D721Med (cell line): ENCODE measurements around the gene NHLRC4.

Experiments used
- DNase-seq: peaks from one replicate; pipeline ENCODE4 v3.0.0; 2011; ENCODE audit warnings: low spot score; ENCODE audit not compliant: insufficient read length
- FAIRE-seq: peaks from 2 replicates; lab custom pipeline; 2011; peaks lifted over from hg19 to GRCh38; lab: Jason Lieb, UNC
- TF ChIP-seq, protein P1 (sequence below): IDR thresholded peaks from 2 replicates; pipeline ENCODE4 v1.5.1; 2012; ENCODE audit warnings: mild to moderate bottlenecking, control low read depth; ENCODE audit not compliant: insufficient read depth; ENCODE audit errors: missing control alignments

NHLRC4 gene

DNA sequence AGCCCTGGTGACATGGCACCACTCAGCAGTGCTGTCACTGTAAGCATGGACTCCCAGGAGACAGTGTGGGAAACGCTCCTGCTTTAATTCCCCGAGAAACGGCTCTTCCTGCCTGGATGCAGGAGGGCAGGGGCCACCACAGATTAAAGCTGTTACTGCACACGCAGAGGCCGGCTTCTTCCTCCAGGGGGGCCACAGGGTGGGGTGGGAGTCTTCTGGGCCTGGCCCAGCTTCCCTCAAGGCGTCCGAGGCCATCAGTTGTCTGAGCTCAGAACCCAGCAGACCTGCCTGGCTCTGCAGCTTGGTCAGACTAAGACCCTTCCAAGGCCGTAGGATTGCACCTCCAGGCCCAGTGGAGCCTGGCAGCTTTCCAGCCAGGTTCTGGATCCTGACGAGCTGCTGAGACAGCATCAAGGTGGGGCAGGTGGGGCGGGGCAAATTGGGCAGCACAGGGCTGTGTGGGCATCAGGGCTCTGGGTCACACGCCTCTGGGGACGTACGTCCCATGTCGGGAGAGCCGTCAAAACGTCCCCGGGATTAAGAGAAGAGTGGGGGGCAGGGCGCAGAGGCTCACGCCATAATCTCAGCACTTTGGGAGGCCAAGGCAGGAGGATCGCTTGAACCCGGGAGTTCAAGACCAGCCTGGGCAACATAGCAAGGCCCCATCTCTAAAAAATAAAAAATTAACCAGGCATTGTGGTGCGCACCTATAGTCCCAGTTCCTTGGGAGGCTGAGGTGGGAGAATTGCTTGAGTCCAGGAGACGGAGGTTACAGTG is 44.3 kb upstream of the NHLRC4 start:
- DNase-seq (no peak), FAIRE-seq (no peak)
- TF ChIP-seq, protein P1, sequence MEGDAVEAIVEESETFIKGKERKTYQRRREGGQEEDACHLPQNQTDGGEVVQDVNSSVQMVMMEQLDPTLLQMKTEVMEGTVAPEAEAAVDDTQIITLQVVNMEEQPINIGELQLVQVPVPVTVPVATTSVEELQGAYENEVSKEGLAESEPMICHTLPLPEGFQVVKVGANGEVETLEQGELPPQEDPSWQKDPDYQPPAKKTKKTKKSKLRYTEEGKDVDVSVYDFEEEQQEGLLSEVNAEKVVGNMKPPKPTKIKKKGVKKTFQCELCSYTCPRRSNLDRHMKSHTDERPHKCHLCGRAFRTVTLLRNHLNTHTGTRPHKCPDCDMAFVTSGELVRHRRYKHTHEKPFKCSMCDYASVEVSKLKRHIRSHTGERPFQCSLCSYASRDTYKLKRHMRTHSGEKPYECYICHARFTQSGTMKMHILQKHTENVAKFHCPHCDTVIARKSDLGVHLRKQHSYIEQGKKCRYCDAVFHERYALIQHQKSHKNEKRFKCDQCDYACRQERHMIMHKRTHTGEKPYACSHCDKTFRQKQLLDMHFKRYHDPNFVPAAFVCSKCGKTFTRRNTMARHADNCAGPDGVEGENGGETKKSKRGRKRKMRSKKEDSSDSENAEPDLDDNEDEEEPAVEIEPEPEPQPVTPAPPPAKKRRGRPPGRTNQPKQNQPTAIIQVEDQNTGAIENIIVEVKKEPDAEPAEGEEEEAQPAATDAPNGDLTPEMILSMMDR = no peak

- no peak for FAIRE-seq
These were observed 43.6 kb upstream of the NHLRC4 start for GRCh38 chr16:523097-523741.

DNA sequence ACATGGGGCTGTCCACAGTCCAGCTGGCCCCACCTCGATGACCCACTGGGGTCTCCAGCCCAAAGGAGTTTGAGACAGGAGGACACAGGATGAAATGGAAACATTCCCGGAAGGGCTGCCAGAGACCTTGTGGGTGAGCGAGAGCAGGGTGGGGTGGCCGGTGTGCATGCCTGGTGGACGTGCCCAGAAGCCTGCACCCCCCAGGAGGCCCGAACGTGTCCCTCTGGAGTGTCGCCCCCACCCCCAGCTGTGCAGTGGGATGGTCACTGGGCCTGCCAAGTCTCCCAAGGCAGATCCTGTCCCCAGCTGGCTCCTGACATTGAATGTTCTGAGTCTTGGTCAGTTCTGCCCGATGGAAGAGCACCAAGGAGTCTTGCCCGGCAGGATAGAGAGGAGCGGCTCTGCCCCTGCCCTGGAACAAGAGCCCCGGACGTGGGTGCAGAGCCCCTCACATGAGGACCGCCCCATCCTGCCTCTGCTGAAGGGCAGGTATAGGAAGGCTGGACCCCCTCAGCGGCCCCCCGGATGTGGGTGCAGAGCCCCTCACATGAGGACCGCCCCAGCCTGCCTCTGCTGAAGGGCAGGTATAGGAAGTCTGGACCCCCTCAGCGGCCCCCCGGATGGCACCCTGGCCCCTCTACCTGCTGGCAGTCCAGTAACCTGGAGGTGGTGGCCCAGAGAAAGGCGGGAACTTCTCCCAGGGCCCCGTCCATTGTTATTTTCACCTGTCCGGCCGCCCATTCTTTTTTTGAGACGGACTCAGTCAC is 42.3 kb upstream of the NHLRC4 start:
- FAIRE-seq = no peak
- no peak for DNase-seq
- TF ChIP-seq, protein P1 = no peak

More at GRCh38 chr16:523097-523741, 43.6 kb upstream of the NHLRC4 start:
- TF ChIP-seq, protein P1 = no peak
- DNase-seq = no peak

DNA sequence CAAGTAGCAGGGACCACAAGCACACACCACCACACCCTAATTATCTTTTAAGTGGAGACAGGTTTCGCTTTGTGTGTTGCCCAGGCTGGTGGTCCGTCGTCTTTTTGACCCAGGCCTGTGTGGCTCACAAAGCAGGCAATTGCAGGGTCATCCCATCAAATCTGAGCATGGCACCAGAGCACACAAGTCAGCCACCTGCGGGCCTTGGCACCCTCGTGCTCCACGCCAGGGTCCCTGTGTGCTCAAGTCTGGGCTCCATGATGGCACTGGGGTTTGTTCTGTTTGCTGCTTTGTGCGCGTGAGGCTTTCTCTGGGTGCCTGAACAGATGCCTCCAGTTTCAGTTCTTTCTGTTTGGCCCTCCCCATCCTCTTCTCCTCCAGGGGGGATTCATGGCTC is 41.7 kb upstream of the NHLRC4 start:
- TF ChIP-seq, protein P1 = no peak
- FAIRE-seq (no peak), DNase-seq (no peak)

DNA sequence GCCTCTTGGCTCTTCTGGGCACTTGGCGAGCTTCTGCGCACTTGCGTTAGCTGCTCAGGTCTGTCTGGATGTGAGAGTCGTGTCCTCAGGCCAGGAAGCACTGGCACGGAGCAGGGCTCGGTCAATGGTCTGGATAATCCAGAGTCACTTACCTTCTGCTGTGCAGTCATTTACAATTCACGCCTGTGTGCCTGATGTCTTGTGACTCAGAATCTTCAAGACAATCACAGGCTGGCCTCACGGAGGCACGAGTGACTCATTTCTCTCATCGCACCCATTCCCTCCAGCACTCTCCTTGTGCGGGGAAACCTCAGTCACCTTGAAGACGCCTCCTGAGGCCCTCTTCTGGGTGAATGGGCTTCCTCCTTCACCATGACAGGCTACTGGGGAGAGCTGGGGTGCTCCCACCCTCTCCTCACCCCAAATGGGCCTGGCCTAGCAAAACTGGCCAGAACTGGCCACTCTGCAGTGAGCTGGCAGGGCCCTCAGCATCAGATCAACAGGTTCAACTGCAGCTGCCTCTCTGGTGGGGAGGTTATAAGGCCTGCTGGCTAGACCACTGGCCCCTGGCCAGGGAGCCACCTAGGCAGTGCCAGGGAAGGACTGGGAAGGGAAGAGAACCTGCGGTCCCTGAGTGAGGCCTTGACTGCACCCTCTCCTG is 41.2 kb upstream of the NHLRC4 start:
- DNase-seq = no peak
- TF ChIP-seq, protein P1 = no peak
- FAIRE-seq = no peak

DNA sequence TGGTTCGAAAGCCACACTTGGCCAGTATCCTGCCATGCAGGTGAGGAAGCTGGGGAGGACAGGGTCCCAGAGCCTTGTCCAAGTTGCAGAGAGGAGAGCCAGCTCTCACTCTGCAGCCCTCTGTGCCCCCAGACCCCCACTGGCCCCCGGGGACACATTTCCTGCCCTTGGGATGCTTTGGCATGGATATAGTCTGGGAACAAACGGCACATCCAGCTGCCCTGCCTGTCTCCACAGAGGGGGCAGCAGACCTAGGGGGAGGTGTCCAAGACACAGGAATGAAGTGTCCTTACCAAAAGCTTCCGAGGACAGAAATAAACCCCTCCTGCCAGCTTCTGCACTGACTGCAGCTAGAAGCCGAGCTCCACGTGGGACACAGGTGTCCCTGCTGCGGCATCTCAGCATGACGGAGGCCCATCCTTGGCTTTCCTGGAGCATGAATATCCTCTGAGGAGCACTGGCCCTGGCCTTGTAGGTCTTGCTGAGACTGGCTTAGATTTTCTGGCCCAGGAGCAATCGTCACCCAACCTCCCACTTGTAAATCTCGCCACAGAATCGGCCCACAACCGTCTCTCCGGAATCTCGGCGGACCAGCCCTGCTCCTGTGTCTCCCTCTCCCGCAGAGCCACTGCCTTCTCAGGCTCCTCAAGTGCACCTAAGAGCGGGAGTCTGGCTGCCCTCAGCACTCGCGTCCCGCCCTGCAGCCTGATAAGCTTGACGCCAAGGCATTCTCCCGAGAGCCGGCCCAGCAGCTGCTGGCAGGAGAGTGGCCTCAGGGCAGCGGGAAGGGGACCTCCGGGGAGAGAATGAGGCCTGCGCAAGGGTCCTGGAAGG is 40.4 kb upstream of the NHLRC4 start:
- FAIRE-seq (no peak), DNase-seq (no peak)
- TF ChIP-seq, protein P1 = no peak
